GM21576 (cell line): ENCODE measurements around the gene RALGDS.
"Not testable (repeated sequence)": the region's sequence is repeated elsewhere in the genome, so short reads cannot be mapped to it uniquely, and the experiment has no call there.

Experiments used
- ATAC-seq: cut with Tn5 transposase; IDR thresholded peaks from one replicate; pipeline ENCODE4 v1.9.1; 2021; ENCODE audit warnings: mild to moderate bottlenecking, moderate library complexity; ENCODE audit not compliant: unreplicated experiment

Gene RALGDS

GRCh38 chr9:133121198-133121914 lies at the start of gene RALGDS:
Gene RALGDS, minus strand, starts transcription at chr9:133121240. Its CDS starts 86 bp downstream, at chr9:133121154.
- ATAC-seq, result peak; percentile 54

DNA sequence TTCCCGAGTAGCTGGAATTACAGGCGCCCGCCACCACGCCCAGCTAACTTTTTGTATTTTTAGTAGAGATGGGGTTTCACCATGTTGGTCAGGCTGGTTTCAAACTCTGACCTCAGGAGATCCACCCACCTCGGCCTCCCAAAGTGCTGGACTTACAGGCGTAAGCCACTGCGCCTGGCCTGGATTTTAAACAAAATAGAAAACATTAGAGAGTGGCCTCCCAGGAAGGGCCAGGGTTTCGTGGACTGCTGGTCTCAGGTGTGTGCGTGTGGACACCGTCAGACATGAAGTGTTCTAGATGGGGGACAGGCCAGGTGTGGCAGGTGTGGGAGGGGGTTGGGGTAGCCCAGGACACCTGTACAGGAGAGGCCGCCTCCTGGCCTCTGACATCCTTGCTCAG lies 49.7 kb upstream of the RALGDS start:
- ATAC-seq, result no peak

GRCh38 chr9:133169687-133170086 lies 48.6 kb upstream of the RALGDS start:
- not testable (repeated sequence) for ATAC-seq

DNA sequence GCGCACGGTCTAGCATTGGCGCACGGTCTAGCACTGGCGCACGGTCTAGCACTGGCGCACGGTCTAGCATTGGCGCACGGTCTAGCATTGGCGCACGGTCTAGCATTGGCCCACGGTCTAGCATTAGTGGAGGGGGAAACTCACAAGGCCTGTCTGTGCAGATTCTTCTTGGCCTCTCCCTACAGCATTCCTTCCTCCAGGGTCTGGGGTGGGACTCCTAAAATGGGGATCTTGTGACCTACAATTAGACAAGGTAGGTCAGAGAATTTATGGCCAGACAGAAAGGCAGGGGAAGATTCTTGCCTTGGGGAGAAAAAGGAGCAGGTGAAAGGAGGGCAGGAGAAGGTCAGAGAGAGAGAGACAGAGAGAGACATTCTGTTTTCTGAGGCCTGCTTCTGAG lies 48.1 kb upstream of the RALGDS start:
- ATAC-seq, result no peak

- no peak for ATAC-seq
Observed at GRCh38 chr9:133168432-133168831, 47.4 kb upstream of the RALGDS start.

GRCh38 chr9:133167769-133168168 lies 46.7 kb upstream of the RALGDS start:
- no peak for ATAC-seq

GRCh38 chr9:133167096-133167730 lies 46.2 kb upstream of the RALGDS start:
- no peak for ATAC-seq

DNA sequence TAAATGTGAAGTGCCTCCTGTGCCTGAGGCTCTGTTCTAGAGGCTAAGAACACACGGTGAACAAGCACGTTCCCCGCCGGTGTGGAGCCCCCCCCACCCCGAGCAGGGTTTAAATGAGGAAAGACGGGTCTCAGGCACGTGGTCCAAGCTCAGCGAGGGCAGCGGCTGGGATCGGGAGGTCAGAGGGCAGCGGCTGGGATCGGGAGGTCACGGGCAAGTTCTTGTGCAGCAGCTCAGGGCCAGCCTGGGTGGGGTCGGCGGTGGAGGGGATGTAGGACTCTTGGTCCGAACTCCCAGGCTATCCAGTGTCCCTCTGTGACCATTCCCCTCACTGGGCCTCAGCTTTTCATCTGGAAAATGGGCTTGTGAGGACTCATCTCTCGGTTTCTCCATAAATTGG lies 45.4 kb upstream of the RALGDS start:
- ATAC-seq, result no peak

- ATAC-seq, result no peak
Observed at GRCh38 chr9:133165452-133165730, 44.4 kb upstream of the RALGDS start.

DNA sequence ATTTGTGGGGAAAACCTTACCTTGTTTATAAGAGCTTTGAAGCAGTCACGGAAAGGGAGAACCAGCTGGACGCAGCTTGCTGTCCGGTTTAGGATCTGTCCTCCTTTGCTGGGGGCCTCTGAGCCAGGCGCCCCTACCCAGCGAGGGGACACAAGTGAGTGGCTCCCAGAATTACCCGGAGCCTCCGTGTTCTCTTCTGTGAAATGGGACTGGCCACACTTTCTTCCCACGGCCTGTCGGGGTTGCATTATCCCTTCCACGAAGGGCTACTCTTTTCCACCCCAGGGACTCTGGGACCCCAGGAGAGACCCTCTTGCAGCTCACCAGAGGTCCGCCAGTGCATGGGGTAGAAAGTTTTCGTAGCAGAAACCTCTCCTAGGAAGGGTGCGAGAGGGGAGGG lies 43.2 kb upstream of the RALGDS start:
- no peak for ATAC-seq

GRCh38 chr9:133163504-133164172 lies 42.6 kb upstream of the RALGDS start, which contains the start of gene GBGT1:
Gene GBGT1, minus strand, starts transcription at chr9:133163914. Its CDS starts 1,502 bp downstream, at chr9:133162412.
- no peak for ATAC-seq

GRCh38 chr9:133162861-133163503 lies 41.9 kb upstream of the RALGDS start:
- ATAC-seq, result no peak

DNA sequence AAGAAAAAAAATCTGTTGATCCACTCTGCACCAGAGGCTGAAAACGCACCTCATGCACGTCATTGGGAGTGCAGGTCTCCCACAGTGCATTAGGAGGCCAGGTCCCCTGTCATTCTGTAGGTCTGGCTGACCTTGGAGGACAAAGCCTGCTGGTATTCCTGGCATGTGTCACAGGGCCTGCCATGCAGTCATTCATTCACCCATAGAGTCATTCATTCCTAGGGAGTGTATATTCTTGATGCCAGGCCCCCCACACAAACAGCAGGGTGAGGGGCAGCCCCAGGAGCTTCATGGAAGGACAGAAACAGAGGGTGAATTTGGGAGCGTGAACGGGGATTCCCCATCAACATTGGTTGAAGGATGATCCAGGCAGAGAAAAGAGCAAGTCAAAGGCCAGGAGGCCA lies 40.5 kb upstream of the RALGDS start:
- ATAC-seq, result no peak

DNA sequence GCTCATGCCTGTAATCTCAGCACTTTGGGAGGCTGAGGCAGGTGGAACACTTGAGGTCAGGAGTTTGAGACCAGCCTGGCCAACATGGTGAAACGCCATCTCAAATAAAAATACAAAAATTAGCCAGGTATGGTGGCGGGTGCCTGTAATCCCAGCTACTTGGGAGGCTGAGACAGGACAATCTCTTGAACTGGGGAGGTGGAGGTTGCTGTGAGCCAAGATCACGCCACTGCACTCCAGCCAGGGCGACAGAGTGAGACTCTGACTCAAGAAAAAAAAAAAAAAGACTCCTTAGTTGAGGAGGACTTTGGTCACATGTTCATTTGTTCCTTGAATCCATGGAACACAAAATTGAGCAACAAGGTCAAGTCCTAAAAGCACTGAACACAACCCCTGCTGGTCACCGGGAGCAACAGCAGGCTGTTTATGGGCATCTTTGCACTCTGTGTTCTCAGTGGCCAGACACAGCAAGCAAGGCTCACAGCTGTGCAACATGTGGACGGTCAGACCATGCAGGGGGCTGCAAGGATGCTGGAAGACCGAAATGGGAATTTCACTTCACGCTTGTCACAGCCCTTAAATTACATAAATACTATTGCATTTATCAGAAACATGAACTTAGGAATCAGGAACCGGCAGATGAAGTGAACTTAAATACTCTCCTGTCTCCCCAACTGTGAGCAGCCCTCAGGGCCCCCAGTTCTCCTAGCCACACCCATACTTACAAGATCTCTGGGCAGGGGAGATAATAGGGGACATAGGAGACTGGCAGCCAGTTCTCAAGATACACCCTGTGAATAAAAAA lies 39.9 kb upstream of the RALGDS start:
- no peak for ATAC-seq

GRCh38 chr9:133158695-133159094 lies 37.7 kb upstream of the RALGDS start:
- no peak for ATAC-seq

- no peak for ATAC-seq
Observed at GRCh38 chr9:133155156-133155555, 34.1 kb upstream of the RALGDS start.

DNA sequence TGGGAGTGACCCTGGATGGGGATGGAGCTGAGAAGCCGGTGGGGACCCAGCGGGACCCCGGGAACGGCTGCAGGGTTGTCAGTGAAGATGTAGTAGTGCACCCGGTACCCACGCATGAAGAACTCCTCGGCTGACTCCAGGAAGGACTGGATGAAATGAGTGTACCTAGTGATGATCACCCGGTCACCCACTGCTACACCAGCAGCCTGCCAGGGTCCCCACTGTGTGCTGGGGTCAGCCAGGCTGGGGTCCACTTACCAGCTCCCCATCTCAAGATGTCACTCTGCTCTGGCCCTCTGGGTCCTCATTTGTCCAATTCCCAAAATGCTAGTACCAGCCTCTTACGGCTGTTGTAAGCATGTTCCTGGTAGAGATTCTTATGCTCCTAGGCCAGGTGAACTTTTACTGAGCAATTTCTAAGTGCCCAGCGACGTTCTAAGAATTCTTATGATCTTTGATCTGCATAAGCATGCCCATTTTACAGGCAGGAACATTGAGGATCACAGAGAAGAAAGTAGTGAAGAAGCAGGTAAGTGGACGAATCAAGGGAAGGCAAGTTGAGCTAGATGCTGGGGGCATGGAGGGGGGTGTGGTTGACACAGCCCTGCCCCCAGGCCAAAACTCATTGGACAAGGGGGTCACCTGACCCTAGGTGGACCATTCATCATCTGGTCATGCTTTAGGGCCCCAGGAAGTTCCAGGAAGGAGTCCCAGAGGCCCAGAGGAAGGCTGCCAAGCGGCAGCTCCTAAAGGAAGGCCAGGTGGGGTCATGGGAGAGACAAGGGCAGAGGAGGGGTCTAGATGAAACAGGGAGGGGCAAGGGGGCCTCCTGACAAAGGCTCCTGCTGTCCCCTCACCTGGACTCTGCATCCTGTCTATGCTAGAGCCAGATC lies 33.3 kb upstream of the RALGDS start:
- ATAC-seq, result no peak

DNA sequence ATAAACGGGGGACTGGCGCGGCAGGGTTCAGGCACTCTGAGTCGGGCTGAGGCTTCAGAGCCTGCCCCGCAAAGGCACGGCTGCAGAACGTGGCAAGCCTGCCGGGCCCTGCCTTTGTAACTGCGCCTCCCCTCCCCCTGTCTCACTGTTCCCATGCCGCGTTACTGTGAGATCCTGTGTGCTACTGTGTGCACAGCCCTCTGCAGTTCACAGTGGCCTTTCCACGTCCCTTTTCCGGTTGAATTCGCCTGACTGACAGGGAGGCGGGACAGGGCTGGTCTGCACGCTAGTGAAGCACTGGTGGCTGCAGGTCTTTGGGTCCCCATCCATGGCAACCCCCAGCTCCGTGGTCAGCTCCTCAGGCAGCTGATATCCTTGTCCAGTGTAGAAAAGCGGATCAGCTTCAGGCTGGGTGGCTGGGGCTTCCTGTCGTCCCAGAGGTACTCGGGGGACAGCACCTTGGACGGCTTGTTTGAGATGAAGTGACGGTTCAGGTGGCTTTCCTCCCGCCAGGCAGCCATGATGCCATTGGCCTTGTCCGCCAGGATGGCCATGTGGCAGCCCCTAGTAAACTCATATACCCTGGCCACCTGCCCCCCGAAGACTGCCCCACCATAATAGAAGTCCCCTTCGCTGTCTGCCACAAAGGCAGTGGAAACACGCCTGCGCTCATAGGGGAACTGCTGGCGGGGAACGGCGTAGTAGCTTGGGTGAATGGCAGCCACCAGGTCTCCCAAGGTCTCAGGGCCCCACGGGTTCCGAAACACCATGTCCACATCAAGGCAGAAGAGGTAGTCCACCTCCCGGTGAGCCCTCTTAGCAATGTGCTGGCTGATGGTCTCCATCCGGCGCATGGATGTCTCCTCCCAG lies 32.4 kb upstream of the RALGDS start:
- no peak for ATAC-seq
